ENCODE results near the gene MSL1. TPM values are rescaled to one million over a fixed set of nuclear protein-coding genes. Genes with fewer than 3 reads are reported as not detected.

MSL1 gene
- total RNA-seq, 8 experiments from 2014 or later, result 38.9 to 89.2 (median 75.5) TPM

DNA sequence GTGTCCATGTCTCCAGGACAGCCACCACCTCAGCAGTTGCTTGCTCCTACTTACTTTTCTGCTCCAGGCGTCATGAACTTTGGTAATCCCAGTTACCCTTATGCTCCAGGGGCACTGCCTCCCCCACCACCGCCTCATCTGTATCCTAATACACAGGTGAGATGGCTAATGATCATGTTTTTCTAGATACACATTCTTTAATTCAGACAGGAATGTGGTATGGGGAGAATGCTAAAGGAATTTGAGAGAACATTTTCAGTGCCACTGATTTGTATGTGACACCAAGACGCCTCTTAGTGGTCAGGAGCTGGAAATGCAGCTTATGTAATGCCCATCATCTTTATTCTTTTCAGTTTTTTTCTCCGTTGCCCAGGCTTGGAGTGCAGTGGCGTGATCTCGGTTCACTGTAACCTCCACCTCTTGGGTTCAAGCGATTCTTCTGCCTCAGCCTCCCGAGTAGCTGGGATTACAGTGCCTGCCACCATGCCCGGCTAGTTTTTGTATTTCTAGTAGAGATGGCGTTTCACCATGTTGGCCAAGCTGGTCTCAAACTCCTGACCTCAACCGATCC is 46.6 kb downstream of the MSL1 start:
- H3K4me3 ChIP-seq, result no peak overlapping the region
- in situ Hi-C loops (cut with MboI; ENCODE audit: low pct_unique_long_range_greater_than_20kb in 2 of 9, low sequenced_read_pairs in 9 of 9, unreplicated experiment in 9 of 9), result no loop called here
- no peak overlapping the region for H3K27ac ChIP-seq
- WGBS, 10 experiments, result 17 to 80% (median 51%) methylated on average over 3 to 9 of the region's 11 CpGs; no CpG with 5 or more reads in 1 of the 10 experiments
- no peaks in the 10 kb centered on the region for H3K4me1 ChIP-seq (replicated peaks in 1 of 2)
- ATAC-seq (replicated peaks in 6 of 8), result peak; percentile 27 to 84 (median 66)

DNA sequence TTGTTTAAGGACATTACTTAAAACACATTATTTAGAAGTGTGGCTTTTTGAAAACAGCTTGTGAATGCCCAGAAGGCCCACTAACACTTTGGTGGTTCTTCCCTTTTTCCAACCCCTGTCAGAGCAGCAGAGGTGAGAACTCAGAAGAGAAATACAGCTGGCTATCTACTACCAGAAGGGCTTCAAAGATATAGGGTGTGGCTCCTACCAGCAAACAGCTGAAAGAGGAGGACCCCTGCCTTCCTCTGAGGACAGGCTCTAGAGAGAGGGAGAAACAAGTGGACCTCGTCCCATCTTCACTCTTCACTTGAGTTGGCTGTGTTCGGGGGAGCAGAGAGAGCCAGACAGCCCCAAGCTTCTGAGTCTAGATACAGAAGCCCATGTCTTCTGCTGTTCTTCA is 48.6 kb downstream of the MSL1 start:
- in situ Hi-C loops (cut with MboI; ENCODE audit: low pct_unique_long_range_greater_than_20kb in 2 of 9, low sequenced_read_pairs in 9 of 9, unreplicated experiment in 9 of 9), result no loop called here
- whole genome bisulfite sequencing, 10 experiments, result 80 to 100% (median 100%) methylated on average over 1 to 2 of the region's 2 CpGs; no CpG with 5 or more reads in 5 of the 10 experiments
- no peaks in the 10 kb centered on the region for H3K4me1 ChIP-seq (replicated peaks in 1 of 2)
- H3K27ac ChIP-seq, result no peak overlapping the region
- no peak for ATAC-seq (replicated peaks in 6 of 8)
- no peak overlapping the region for H3K4me3 ChIP-seq

DNA sequence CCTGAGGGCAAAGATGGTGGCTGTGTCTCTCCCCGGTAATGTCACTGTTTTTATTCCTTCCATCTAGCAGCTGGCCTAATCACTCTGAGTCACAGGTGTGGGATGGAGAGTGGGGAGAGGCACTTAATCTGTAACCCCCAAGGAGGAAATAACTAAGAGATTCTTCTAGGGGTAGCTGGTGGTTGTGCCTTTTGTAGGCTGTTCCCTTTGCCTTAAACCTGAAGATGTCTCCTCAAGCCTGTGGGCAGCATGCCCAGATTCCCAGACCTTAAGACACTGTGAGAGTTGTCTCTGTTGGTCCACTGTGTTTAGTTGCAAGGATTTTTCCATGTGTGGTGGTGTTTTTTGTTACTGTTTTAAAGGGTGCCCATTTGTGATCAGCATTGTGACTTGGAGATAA is 50.0 kb downstream of the MSL1 start:
- in situ Hi-C loops (cut with MboI; ENCODE audit: low pct_unique_long_range_greater_than_20kb in 2 of 9, low sequenced_read_pairs in 9 of 9, unreplicated experiment in 9 of 9), result no loop called here
- Histone ChIP-seq H3K4me3 (no peak overlapping the region), H3K27ac (no peak overlapping the region), H3K4me1 (replicated peaks in 1 of 2) (peaks cover under 1% of the 10 kb centered on the region in 2 donors)
- ATAC-seq (replicated peaks in 6 of 8), result no peak
- 60 to 100% (median 80%) methylated on average over 1 of the region's 1 CpG; no CpG with 5 or more reads in 5 of the 10 experiments for WGBS, 10 experiments

DNA sequence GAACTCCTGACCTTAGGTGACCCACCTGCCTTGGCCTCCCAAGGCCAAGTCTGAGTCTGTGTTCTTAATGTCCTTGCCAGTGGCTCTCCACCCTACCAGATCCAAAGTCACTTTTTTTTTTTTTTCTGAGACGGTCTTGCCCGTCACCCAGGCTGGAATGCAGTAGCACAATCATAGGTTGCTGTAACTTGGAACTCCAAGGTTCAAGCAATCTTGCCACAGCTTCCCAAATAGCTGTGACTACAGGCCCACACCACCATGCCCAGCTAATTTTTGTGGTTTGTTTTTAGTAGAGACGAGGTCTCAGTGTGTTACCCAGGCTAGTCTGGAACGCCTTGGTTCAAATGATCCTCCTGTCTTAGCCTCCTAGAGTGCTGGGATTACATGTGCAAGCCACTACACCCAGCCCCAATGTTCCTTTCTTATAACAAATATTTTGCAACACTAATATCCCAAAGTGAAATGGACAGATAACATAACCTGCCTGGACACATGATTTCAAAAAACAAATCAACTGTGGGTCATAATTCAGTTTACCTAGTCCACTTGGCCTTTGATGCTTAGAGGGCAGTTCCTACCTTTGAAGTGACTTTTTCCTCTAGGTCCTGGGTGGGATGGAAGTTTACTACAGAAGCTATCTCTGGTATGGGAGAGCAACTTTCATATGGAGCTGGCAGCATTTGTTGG is 51.5 kb downstream of the MSL1 start:
- Histone ChIP-seq H3K4me3 (no peak overlapping the region), H3K4me1 (replicated peaks in 1 of 2) (peaks cover 6% of the 10 kb centered on the region in 2 donors), H3K27ac (no peak overlapping the region)
- in situ Hi-C loops (cut with MboI; ENCODE audit: low pct_unique_long_range_greater_than_20kb in 2 of 9, low sequenced_read_pairs in 9 of 9, unreplicated experiment in 9 of 9), result no loop called here
- ATAC-seq (replicated peaks in 6 of 8), result no peak
- WGBS, 10 experiments, result 86 to 100% (median 94%) methylated on average over 1 to 4 of the region's 4 CpGs; no CpG with 5 or more reads in 5 of the 10 experiments

DNA sequence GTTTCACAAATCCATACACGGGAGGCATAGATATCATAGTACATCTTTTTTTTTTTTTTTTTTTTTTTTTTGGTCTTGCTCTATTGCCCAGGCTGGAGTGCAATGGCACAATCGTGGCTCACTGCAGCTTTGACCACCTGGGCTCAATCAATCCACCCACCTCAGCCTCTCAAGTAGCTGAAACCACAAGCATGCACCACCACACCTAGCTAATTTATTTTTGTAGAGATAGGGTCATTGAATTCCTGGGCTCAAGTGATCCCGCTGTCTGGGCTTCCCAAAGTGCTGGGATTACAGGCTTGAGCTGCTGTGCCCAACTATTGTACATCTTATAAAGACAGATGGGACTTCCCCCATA is 52.0 kb downstream of the MSL1 start:
- in situ Hi-C loops (cut with MboI; ENCODE audit: low pct_unique_long_range_greater_than_20kb in 2 of 9, low sequenced_read_pairs in 9 of 9, unreplicated experiment in 9 of 9), result no loop called here
- Histone ChIP-seq H3K27ac (no peak overlapping the region), H3K4me1 (replicated peaks in 1 of 2) (peaks cover 9 to 11% of the 10 kb centered on the region in 2 donors), H3K4me3 (no peak overlapping the region)
- 20 to 100% (median 100%) methylated on average over 1 to 3 of the region's 3 CpGs for WGBS, 10 experiments
- no peak for ATAC-seq (replicated peaks in 6 of 8)

DNA sequence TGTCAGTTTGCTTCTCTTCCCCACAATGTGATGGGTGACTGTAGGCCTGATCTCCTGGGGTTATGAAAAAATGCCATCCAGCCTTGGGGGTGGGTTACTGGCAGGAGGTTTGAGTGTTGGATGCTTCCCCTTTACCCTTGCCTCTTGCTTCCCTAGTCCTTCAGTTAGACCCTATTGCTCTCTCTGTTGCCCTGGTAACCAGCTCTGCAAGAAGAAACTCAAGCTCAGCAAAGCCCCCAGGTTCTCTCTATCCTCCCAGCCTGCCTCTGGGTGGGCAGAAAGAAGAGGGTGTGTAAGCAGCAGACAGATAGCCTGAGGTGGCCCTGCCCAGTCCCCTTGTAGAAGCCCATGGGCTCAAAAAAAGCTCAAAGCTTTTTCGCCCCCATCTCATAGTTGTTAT is 52.7 kb downstream of the MSL1 start:
- 0 to 100% (median 0%) methylated on average over 1 of the region's 1 CpG; no CpG with 5 or more reads in 7 of the 10 experiments for WGBS, 10 experiments
- in situ Hi-C loops (cut with MboI; ENCODE audit: low pct_unique_long_range_greater_than_20kb in 2 of 9, low sequenced_read_pairs in 9 of 9, unreplicated experiment in 9 of 9), result no loop called here
- Histone ChIP-seq H3K27ac (no peak overlapping the region), H3K4me1 (replicated peaks in 1 of 2) (peaks cover 9 to 12% of the 10 kb centered on the region in 2 donors), H3K4me3 (no peak overlapping the region)
- no peak for ATAC-seq (replicated peaks in 6 of 8)

DNA sequence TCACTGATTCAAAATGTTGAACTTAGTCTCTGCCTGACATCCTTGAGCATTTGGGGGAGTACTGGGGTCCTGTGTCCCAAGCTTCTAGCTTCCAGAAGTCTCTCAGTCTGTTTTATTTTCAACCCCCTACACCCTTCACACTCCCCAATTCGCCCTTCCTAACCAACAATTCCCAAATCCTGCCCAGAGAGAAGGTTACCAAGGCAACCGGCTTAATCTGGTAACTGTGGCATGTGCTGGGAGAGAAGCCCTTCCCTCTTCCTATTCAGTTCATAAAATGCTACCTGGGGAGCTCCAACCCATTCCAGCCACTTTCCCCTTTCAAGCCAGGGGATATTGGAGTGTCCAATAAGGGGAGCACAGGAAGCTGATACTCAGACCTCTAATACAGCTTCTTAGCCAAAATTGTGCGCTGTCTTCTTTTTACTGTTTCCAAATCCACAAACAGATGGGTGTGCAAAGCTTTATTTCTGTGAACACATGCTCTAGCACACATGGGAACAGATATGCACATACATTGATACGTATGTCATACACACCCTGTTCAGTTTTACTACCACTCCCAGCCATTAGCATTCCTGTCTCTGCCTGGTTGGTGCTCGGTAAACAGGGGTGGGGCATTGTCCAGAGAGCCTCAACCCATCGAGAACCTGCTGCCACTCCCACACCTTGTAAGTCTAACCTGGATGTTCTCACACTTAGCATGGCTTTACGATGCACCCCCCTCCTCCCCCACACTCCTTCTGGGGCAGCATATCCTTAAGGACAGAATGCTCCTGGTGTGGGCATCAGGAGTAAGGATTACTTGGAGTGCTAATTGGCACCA is 54.4 kb downstream of the MSL1 start:
- 0 to 100% (median 80%) methylated on average over 1 to 7 of the region's 7 CpGs; no CpG with 5 or more reads in 1 of the 10 experiments for WGBS, 10 experiments
- no peak overlapping the region for H3K27ac ChIP-seq
- H3K4me1 ChIP-seq (replicated peaks in 1 of 2), result peaks cover 9 to 14% of the 10 kb centered on the region in 2 donors
- ATAC-seq (replicated peaks in 6 of 8), result peak in 3 of 8 experiments; percentile 63 to 86 (median 78)
- in situ Hi-C loops (cut with MboI; ENCODE audit: low pct_unique_long_range_greater_than_20kb in 2 of 9, low sequenced_read_pairs in 9 of 9, unreplicated experiment in 9 of 9), result no loop called here
- H3K4me3 ChIP-seq, result no peak overlapping the region

DNA sequence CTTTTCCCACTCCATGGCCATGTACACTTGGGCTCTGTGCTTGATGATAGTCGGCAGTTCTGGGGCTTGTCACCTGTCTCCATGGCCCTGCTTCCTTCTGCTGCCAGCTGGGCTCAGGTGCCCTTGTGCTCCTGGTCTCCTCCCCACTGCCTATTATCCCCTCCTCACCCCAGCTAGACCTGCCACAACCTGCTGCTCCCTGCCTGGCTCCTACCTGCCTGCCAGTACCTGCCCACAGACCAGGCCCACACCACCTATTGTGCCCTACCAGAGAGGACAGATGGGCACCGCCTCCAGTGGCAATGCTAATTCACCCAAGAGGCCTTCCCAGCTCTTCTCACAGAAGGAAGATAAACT is 55.0 kb downstream of the MSL1 start:
- Histone ChIP-seq H3K4me1 (replicated peaks in 1 of 2) (peaks cover 9 to 14% of the 10 kb centered on the region in 2 donors), H3K4me3 (peak overlapping the region in 1 of 5 donors; percentile 41), H3K27ac (no peak overlapping the region)
- no peak for ATAC-seq (replicated peaks in 6 of 8)
- 79 to 92% methylated on average over 2 of the region's 2 CpGs; no CpG with 5 or more reads in 8 of the 10 experiments for WGBS, 10 experiments
- in situ Hi-C loops (cut with MboI; ENCODE audit: low pct_unique_long_range_greater_than_20kb in 2 of 9, low sequenced_read_pairs in 9 of 9, unreplicated experiment in 9 of 9), result no loop called here

DNA sequence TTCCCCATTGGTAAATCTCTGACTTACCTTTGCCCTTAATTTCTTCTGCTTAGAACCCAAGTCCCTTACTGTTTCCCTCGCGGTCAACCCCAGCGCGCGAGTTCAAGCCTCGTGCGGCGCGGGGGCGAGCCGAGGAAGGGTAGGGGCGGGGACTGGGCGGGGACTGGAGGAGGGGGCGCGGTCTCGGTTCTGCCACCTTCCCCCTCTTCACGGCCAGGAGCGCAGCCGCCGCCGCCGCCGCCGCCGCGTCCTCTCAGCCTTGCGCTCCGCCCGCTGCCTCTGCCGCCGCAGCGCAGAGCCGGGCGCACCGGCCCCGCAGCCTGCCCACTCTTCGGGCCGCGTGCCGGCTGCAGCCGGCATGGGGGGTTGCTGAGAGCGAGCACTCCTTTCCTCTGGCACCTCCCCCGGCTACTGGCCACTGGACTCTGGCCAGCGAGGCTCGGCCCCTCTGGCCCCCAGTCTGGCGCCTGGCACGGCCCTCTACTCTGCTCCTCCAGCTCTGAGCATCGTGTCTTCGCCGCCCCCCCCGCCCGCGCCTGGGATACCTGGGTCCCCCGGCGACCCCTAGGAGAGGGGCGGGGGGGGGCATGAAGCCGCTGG is 55.6 kb downstream of the MSL1 start, which contains the start of gene RAPGEFL1:
Gene RAPGEFL1 (plus strand): TSS at position 196 of the 600 bp plus-strand sequence. CDS start 392 bp downstream, at position 588.
- H3K27ac ChIP-seq, result peak within 1 kb of the TSS; percentile 41 to 52
- in situ Hi-C loops (cut with MboI; ENCODE audit: low pct_unique_long_range_greater_than_20kb in 2 of 9, low sequenced_read_pairs in 9 of 9, unreplicated experiment in 9 of 9), result no loop called here
- 0% methylated on average over 1 of the region's 57 CpGs; no CpG with 5 or more reads in 9 of the 10 experiments for whole genome bisulfite sequencing, 10 experiments
- H3K4me3 ChIP-seq, result peak within 1 kb of the TSS; percentile 41 to 52 (median 41)
- ATAC-seq (replicated peaks in 6 of 8), result peak; percentile 58 to 91 (median 89)
- H3K4me1 ChIP-seq (replicated peaks in 1 of 2), result peaks cover 9 to 14% of the 10 kb centered on the region in 2 donors

DNA sequence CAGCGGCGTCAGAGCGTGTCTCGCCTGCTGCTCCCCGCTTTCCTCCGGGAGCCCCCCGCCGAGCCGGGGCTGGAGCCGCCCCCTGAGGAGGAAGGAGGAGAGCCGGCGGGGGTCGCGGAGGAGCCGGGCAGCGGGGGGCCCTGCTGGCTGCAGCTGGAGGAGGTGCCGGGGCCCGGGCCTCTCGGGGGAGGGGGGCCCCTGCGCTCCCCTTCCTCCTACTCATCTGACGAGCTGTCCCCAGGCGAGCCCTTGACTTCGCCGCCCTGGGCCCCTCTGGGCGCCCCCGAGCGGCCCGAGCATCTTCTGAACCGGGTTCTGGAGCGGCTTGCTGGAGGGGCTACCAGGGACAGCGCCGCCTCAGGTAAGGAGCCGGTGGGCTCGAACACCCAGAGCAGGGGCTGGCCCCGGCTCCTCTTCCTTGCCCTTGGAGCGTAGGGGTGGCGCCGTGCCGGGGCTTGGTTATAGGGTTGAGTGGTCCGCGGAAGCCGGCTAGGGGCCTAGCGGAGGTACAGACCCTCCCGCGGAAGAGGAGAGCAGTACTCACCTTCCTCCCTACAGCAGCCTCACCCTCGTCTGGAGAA is 56.3 kb downstream of the MSL1 start:
- Histone ChIP-seq H3K4me1 (replicated peaks in 1 of 2) (peaks cover 9 to 14% of the 10 kb centered on the region in 2 donors), H3K27ac (peak overlapping the region in 1 of 2 donors; percentile 52), H3K4me3 (peak overlapping the region; percentile 41 to 52 (median 41))
- peak in 5 of 8 experiments; percentile 3 to 34 (median 28) for ATAC-seq (replicated peaks in 6 of 8)
- in situ Hi-C loops (cut with MboI; ENCODE audit: low pct_unique_long_range_greater_than_20kb in 2 of 9, low sequenced_read_pairs in 9 of 9, unreplicated experiment in 9 of 9), result no loop called here
- 40% methylated on average over 1 of the region's 46 CpGs; no CpG with 5 or more reads in 9 of the 10 experiments for WGBS, 10 experiments

DNA sequence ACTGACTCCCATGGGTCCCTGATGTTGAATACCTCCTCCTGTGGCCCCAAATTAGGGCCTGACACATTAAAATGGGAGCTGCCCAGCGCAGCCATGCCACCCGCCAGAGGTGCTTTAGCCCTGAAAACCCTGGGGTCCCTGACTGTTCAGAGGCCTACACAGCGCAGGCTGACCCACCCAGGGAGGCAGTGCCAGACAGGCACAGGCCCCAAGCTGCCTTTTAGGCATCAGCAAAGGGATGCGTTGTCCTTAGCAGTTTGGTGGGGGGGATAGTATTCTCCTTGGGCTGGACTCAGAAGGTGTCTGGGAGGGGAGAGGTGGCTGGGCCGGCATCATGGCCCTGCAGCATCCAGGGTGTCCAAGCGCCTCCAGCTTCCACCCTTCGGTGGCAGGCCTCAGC is 56.9 kb downstream of the MSL1 start:
- H3K4me1 ChIP-seq (replicated peaks in 1 of 2), result peaks cover 9 to 14% of the 10 kb centered on the region in 2 donors
- in situ Hi-C loops (cut with MboI; ENCODE audit: low pct_unique_long_range_greater_than_20kb in 2 of 9, low sequenced_read_pairs in 9 of 9, unreplicated experiment in 9 of 9), result no loop called here
- 80 to 100% (median 97%) methylated on average over 1 to 3 of the region's 7 CpGs; no CpG with 5 or more reads in 6 of the 10 experiments for WGBS, 10 experiments
- peak overlapping the region; percentile 41 to 52 (median 41) for H3K4me3 ChIP-seq
- H3K27ac ChIP-seq, result no peak overlapping the region
- ATAC-seq (replicated peaks in 6 of 8), result peak in 1 of 8 experiments; percentile 1

DNA sequence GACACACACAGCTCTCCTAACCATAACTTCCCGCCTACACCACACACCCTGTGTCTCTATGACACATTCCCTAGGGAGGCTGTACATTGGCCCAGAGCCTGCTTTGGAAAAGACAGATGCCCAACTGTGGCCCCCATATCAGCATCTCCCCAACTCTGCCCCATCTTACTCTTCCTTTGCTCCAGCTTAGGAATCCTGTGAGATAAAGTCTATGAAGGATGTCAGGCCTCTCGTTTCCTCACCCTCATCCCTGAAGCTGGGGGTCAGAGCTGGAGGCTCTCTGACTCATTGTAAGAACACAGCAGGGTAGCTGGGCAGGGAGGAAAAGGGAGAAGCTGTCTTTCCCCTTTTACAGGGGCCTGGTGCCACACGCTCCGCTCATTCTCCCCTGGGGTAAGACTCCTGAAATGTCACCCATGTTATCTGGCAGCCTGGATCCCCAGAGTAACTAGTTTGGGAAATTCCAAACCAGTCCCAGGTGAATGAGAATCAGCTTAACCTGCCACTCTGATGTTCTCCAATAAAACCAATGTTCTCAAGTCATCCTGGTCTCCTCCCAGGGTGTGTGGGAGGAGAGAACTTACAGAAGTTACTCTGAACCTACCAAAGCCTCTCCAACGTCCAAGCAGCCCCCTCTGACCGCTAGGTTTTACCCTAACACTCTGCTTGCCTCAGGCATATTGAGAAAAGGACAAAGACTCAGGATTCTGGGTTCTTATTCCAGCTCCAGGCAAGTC is 58.3 kb downstream of the MSL1 start:
- in situ Hi-C loops (cut with MboI; ENCODE audit: low pct_unique_long_range_greater_than_20kb in 2 of 9, low sequenced_read_pairs in 9 of 9, unreplicated experiment in 9 of 9), result no loop called here
- H3K4me3 ChIP-seq, result no peak overlapping the region
- ATAC-seq (replicated peaks in 6 of 8), result peak in 2 of 8 experiments; percentile 4 to 41
- peaks cover 11 to 14% of the 10 kb centered on the region in 2 donors for H3K4me1 ChIP-seq (replicated peaks in 1 of 2)
- 40 to 76% (median 63%) methylated on average over 1 to 4 of the region's 6 CpGs; no CpG with 5 or more reads in 4 of the 10 experiments for WGBS, 10 experiments
- no peak overlapping the region for H3K27ac ChIP-seq

Measured in motor neuron (in vitro differentiated cells).